ENCODE results near the gene CRP.

The CRP gene

GRCh38 chr1:159714529-159714928 lies at the start of gene CRP:
TSS of gene CRP (minus strand) at chr1:159714589. CDS start at chr1:159714485, 104 bp downstream.
- no peak within 1 kb of the TSS for H3K27ac Mint-ChIP-seq
- H3K27me3 Mint-ChIP-seq (ENCODE audit: low read depth) = no peaks in the 10 kb centered on the region
- no peaks in the 10 kb centered on the region for H3K4me1 Mint-ChIP-seq
- H3K4me3 Mint-ChIP-seq = no peak within 1 kb of the TSS
- no peaks in the 10 kb centered on the region for H3K36me3 Mint-ChIP-seq (ENCODE audit: low read depth)
- TF ChIP-seq, protein P1, sequence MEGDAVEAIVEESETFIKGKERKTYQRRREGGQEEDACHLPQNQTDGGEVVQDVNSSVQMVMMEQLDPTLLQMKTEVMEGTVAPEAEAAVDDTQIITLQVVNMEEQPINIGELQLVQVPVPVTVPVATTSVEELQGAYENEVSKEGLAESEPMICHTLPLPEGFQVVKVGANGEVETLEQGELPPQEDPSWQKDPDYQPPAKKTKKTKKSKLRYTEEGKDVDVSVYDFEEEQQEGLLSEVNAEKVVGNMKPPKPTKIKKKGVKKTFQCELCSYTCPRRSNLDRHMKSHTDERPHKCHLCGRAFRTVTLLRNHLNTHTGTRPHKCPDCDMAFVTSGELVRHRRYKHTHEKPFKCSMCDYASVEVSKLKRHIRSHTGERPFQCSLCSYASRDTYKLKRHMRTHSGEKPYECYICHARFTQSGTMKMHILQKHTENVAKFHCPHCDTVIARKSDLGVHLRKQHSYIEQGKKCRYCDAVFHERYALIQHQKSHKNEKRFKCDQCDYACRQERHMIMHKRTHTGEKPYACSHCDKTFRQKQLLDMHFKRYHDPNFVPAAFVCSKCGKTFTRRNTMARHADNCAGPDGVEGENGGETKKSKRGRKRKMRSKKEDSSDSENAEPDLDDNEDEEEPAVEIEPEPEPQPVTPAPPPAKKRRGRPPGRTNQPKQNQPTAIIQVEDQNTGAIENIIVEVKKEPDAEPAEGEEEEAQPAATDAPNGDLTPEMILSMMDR (IDR thresholded peaks at IDR 0.05; ENCODE audit: unreplicated experiment in 3 of 3) = no peak
- peaks cover 14% of the 10 kb centered on the region for H3K9me3 Mint-ChIP-seq

- Mint-ChIP-seq H3K4me1 (no peaks in the 10 kb centered on the region), H3K36me3 (ENCODE audit: low read depth) (no peaks in the 10 kb centered on the region), H3K27ac (no peak overlapping the region), H3K27me3 (ENCODE audit: low read depth) (peaks cover 4% of the 10 kb centered on the region), H3K4me3 (no peak overlapping the region), H3K9me3 (no peaks in the 10 kb centered on the region)
- TF ChIP-seq, protein P1 (IDR thresholded peaks at IDR 0.05; ENCODE audit: unreplicated experiment in 3 of 3) = no peak
Observed at GRCh38 chr1:159763686-159764085, 49.3 kb upstream of the CRP start.

- TF ChIP-seq, protein P1 (IDR thresholded peaks at IDR 0.05; ENCODE audit: unreplicated experiment in 3 of 3) = no peak
- H3K4me1 Mint-ChIP-seq = no peaks in the 10 kb centered on the region
- no peak overlapping the region for H3K27ac Mint-ChIP-seq
- H3K36me3 Mint-ChIP-seq (ENCODE audit: low read depth) = no peaks in the 10 kb centered on the region
- H3K27me3 Mint-ChIP-seq (ENCODE audit: low read depth) = peaks cover 6% of the 10 kb centered on the region
- no peaks in the 10 kb centered on the region for H3K9me3 Mint-ChIP-seq
- no peak overlapping the region for H3K4me3 Mint-ChIP-seq
Observed at GRCh38 chr1:159756397-159756796, 42.0 kb upstream of the CRP start.

GRCh38 chr1:159755451-159756007 lies 41.1 kb upstream of the CRP start:
- Mint-ChIP-seq H3K4me1 (no peaks in the 10 kb centered on the region), H3K27ac (no peak overlapping the region), H3K27me3 (ENCODE audit: low read depth) (peaks cover 6% of the 10 kb centered on the region), H3K9me3 (no peaks in the 10 kb centered on the region), H3K36me3 (ENCODE audit: low read depth) (no peaks in the 10 kb centered on the region), H3K4me3 (no peak overlapping the region)
- TF ChIP-seq, protein P1 (IDR thresholded peaks at IDR 0.05; ENCODE audit: unreplicated experiment in 3 of 3) = no peak

- Mint-ChIP-seq H3K27me3 (ENCODE audit: low read depth) (peaks cover 6% of the 10 kb centered on the region), H3K4me3 (no peak overlapping the region), H3K27ac (peak overlapping the region in 2 of 3 experiments; percentile 68 to 86), H3K36me3 (ENCODE audit: low read depth) (no peaks in the 10 kb centered on the region), H3K4me1 (no peaks in the 10 kb centered on the region), H3K9me3 (no peaks in the 10 kb centered on the region)
- TF ChIP-seq, protein P1 (IDR thresholded peaks at IDR 0.05; ENCODE audit: unreplicated experiment in 3 of 3) = no peak
Observed at GRCh38 chr1:159753386-159753785, 39.0 kb upstream of the CRP start.

DNA sequence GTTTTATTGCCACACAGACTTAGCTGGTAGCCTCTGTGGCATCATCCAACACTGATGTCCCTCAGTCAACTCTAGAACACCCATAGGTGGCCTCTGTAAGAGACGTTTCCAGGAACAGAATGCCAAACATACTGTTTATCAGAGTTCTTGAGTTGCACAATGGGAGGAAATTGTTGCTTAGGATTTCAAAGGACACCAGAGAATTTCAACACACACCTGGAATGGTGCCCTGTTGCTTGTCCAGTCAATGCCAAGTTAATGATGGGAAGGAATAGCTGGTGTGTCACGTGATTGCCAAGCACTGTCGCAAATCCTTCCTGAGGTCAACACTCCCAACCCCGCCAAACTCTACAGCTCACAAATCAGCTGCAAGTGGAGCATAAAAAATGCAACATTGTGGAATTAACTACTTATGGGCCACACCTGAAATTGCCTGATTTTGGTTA lies 37.8 kb upstream of the CRP start:
- H3K27me3 Mint-ChIP-seq (ENCODE audit: low read depth) = peaks cover 6% of the 10 kb centered on the region

More for the DNA sequence above, 37.8 kb upstream of the CRP start:
- TF ChIP-seq, protein P1 (IDR thresholded peaks at IDR 0.05; ENCODE audit: unreplicated experiment in 3 of 3) = no peak
- no peak overlapping the region for H3K4me3 Mint-ChIP-seq
- H3K4me1 Mint-ChIP-seq = no peaks in the 10 kb centered on the region
- no peak overlapping the region for H3K27ac Mint-ChIP-seq
- no peaks in the 10 kb centered on the region for H3K36me3 Mint-ChIP-seq (ENCODE audit: low read depth)
- H3K9me3 Mint-ChIP-seq = no peaks in the 10 kb centered on the region

Data from nephron (organoid).